Measurements from ENCODE around the gene PRUNE1. TPM values are rescaled to one million over a fixed set of nuclear protein-coding genes. Genes with fewer than 3 reads are reported as not detected.

PRUNE1 gene
- total and polyA plus RNA-seq, 4 donors: 10.5 to 16.8 (median 14.8) TPM

DNA sequence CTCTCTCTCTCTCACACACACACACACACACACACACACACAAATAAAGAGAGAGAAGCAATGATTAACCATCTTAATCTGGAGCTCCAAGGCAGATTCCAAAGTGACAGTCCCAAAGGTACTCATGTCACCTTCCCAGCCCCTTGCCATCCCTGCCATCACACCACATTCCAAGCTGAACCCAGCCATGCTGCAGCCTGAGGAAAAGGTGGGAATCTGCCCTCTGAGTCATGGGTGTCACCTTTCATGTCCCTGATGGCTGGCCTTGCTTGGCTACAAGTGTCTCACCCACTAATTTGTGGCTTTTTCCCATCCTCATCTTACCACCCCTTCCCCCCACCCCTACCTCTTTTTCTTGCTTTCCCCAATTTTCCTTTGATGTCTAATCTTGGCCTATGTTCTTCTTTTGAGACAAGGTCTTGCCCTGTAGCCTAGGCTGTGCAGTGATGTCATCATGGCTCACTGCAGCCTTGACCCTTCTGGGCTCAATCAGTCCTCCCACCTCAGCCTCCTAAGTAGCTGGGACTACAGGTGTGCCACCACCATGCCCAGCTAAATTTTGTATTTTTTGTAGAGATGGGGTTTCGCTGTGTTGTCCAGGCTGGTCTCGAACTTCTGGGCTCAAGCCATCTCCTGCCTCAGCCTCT lies 22.9 kb upstream of the PRUNE1 start:
- H3K9me3 ChIP-seq (ENCODE audit: control insufficient read depth, low read length): no peaks in the 10 kb centered on the region
- H3K36me3 ChIP-seq (ENCODE audit: control insufficient read depth in 1 of 2, insufficient read depth in 2 of 2, low read length in 1 of 2): no peaks in the 10 kb centered on the region
- no peak overlapping the region for H3K27ac ChIP-seq (ENCODE audit: low read depth in 1 of 2, low read length in 2 of 2)
- no peaks in the 10 kb centered on the region for H3K4me1 ChIP-seq (ENCODE audit: control insufficient read depth in 1 of 2, insufficient read depth in 2 of 2, low read length in 2 of 2)
- DNase-seq: no peak
- no peaks in the 10 kb centered on the region for H3K27me3 ChIP-seq (ENCODE audit: control insufficient read depth in 1 of 2, insufficient read depth in 2 of 2, low read length in 1 of 2)
- H3K4me3 ChIP-seq (ENCODE audit: low read length in 2 of 2): no peak overlapping the region
- 95 to 96% methylated on average over 2 of the region's 2 CpGs for WGBS, 2 donors
- intact Hi-C loops (cut with DNase I): no loop called here
- no peak for ATAC-seq (ENCODE audit: low FRiP score)

DNA sequence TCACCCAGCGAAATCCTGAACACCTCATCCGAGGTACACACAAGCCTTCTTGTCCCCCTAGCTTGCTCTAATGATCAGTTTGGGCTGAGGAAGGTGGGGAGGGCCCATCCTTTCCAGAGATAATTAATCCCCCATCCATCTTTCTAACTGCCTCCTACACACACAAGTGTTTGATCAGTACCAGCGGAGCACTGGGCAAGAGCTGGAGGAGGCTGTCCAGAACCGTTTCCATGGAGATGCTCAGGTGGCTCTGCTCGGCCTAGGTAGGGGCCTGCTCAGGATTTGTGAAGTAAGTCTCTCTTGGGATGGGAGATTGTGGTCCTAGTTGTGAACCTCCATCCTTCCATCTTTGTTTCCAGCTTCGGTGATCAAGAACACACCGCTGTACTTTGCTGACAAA lies 20.3 kb upstream of the PRUNE1 start:
- DNase-seq (peak in 1 of 2 donors; percentile 27), ATAC-seq (ENCODE audit: low FRiP score) (no peak)
- Histone ChIP-seq H3K27ac (ENCODE audit: low read depth in 1 of 2, low read length in 2 of 2) (no peak overlapping the region), H3K27me3 (ENCODE audit: control insufficient read depth in 1 of 2, insufficient read depth in 2 of 2, low read length in 1 of 2) (no peaks in the 10 kb centered on the region), H3K36me3 (ENCODE audit: control insufficient read depth in 1 of 2, insufficient read depth in 2 of 2, low read length in 1 of 2) (no peaks in the 10 kb centered on the region), H3K9me3 (ENCODE audit: control insufficient read depth, low read length) (no peaks in the 10 kb centered on the region), H3K4me1 (ENCODE audit: control insufficient read depth in 1 of 2, insufficient read depth in 2 of 2, low read length in 2 of 2) (no peaks in the 10 kb centered on the region), H3K4me3 (ENCODE audit: low read length in 2 of 2) (no peak overlapping the region)
- 86 to 90% methylated on average over 7 of the region's 7 CpGs for WGBS, 2 donors
- intact Hi-C loops (cut with DNase I): no loop called here

DNA sequence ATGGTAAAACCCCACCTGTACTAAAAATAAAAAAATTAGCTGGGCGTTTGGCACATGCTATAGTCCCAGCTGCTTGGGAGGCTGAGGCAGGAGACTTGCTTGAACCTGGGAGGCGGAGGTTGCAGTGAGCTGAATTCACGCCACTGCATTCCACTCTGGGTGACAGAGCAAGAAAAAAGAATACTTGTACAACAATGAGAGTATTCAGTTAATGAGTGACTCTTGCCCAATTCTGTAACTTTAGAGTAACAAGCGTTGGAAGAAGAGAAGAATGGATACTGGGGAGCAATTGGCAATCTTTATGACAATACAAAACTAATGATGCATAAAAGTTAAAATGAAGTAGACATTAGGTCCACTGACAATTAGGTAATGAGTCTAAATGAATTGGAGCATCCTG lies 15.6 kb upstream of the PRUNE1 start:
- ATAC-seq (ENCODE audit: low FRiP score) (no peak), DNase-seq (no peak)
- Histone ChIP-seq H3K36me3 (ENCODE audit: control insufficient read depth in 1 of 2, insufficient read depth in 2 of 2, low read length in 1 of 2) (peaks cover 0 to 2% of the 10 kb centered on the region in 2 donors), H3K4me3 (ENCODE audit: low read length in 2 of 2) (no peak overlapping the region), H3K4me1 (ENCODE audit: control insufficient read depth in 1 of 2, insufficient read depth in 2 of 2, low read length in 2 of 2) (no peaks in the 10 kb centered on the region), H3K27me3 (ENCODE audit: control insufficient read depth in 1 of 2, insufficient read depth in 2 of 2, low read length in 1 of 2) (no peaks in the 10 kb centered on the region), H3K9me3 (ENCODE audit: control insufficient read depth, low read length) (no peaks in the 10 kb centered on the region), H3K27ac (ENCODE audit: low read depth in 1 of 2, low read length in 2 of 2) (no peak overlapping the region)
- intact Hi-C loops (cut with DNase I): no loop called here
- 66 to 73% methylated on average over 4 of the region's 4 CpGs for WGBS, 2 donors

DNA sequence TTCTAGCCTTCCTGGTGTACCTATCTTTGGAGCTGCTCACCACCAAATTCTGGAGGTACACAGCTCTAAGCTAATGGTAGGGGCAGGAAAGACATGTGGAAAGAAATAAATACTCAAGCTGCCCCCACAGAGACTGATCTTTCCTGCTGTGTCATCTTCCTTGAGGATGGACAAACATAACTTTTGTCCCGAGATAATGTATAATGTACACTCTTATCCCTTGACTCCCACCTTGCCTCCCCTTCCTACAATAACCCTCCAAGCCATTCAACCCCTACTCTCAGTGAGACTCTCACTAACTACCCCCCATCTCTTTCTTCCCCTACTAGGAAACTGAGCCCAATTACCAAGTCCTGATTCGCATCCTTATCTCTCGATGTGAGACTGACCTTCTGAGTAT lies 14.0 kb upstream of the PRUNE1 start:
- H3K27me3 ChIP-seq (ENCODE audit: control insufficient read depth in 1 of 2, insufficient read depth in 2 of 2, low read length in 1 of 2): no peaks in the 10 kb centered on the region
- intact Hi-C loops (cut with DNase I): no loop called here
- no peaks in the 10 kb centered on the region for H3K9me3 ChIP-seq (ENCODE audit: control insufficient read depth, low read length)
- ATAC-seq (ENCODE audit: low FRiP score) (no peak), DNase-seq (no peak)
- peaks cover 0 to 7% of the 10 kb centered on the region in 2 donors for H3K36me3 ChIP-seq (ENCODE audit: control insufficient read depth in 1 of 2, insufficient read depth in 2 of 2, low read length in 1 of 2)
- WGBS, 2 donors: 70 to 76% methylated on average over 3 of the region's 3 CpGs
- no peak overlapping the region for H3K4me3 ChIP-seq (ENCODE audit: low read length in 2 of 2)
- H3K27ac ChIP-seq (ENCODE audit: low read depth in 1 of 2, low read length in 2 of 2): no peak overlapping the region
- H3K4me1 ChIP-seq (ENCODE audit: control insufficient read depth in 1 of 2, insufficient read depth in 2 of 2, low read length in 2 of 2): no peaks in the 10 kb centered on the region

DNA sequence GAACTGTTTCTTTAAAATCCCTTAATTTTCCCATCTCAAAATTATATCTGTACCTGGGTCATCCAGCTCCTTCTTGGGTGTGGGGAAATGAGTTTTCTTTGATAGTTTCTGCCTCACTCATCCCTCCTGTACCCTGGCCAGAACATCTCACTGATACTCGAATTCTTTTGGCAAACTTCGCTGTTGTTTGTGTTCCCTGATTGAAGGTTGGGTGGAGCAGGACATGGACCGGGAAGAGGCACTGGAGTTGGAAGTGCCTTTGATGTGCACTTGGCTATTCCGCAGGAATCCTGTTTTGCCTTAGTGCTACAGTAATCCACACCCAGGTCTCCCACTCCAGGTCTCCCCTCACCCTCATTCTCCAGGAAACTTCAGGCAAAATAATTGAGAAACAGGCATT lies 12.8 kb upstream of the PRUNE1 start:
- no peak overlapping the region for H3K4me3 ChIP-seq (ENCODE audit: low read length in 2 of 2)
- H3K27ac ChIP-seq (ENCODE audit: low read depth in 1 of 2, low read length in 2 of 2): no peak overlapping the region
- intact Hi-C loops (cut with DNase I): no loop called here
- peaks cover 0 to 7% of the 10 kb centered on the region in 2 donors for H3K36me3 ChIP-seq (ENCODE audit: control insufficient read depth in 1 of 2, insufficient read depth in 2 of 2, low read length in 1 of 2)
- no peaks in the 10 kb centered on the region for H3K4me1 ChIP-seq (ENCODE audit: control insufficient read depth in 1 of 2, insufficient read depth in 2 of 2, low read length in 2 of 2)
- ATAC-seq (ENCODE audit: low FRiP score) (no peak), DNase-seq (no peak)
- no peaks in the 10 kb centered on the region for H3K9me3 ChIP-seq (ENCODE audit: control insufficient read depth, low read length)
- H3K27me3 ChIP-seq (ENCODE audit: control insufficient read depth in 1 of 2, insufficient read depth in 2 of 2, low read length in 1 of 2): no peaks in the 10 kb centered on the region
- 66 to 74% methylated on average over 4 of the region's 4 CpGs for WGBS, 2 donors

DNA sequence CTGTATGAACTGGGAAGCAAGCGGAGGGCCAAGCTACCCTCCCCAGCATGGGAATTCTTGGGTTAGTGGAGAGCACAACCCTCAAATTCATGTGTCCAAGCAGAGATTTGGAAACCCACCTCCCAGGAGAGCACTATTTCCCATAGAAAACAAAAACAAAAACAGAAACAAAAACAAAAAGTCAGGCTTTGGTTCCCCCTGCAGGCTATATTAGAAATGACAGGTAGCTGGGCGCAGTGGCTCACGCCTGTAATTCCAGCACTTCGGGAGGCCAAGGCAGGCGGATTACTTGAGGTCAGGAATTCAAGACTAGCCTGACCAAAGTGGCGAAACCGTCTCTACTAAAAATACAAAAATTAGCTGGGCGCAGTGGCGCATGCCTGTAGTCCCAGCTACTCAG lies 12.4 kb upstream of the PRUNE1 start:
- no peak overlapping the region for H3K4me3 ChIP-seq (ENCODE audit: low read length in 2 of 2)
- H3K27ac ChIP-seq (ENCODE audit: low read depth in 1 of 2, low read length in 2 of 2): no peak overlapping the region
- intact Hi-C loops (cut with DNase I): no loop called here
- H3K36me3 ChIP-seq (ENCODE audit: control insufficient read depth in 1 of 2, insufficient read depth in 2 of 2, low read length in 1 of 2): peaks cover 0 to 7% of the 10 kb centered on the region in 2 donors
- ATAC-seq (ENCODE audit: low FRiP score): peak; percentile 73
- H3K27me3 ChIP-seq (ENCODE audit: control insufficient read depth in 1 of 2, insufficient read depth in 2 of 2, low read length in 1 of 2): no peaks in the 10 kb centered on the region
- no peaks in the 10 kb centered on the region for H3K4me1 ChIP-seq (ENCODE audit: control insufficient read depth in 1 of 2, insufficient read depth in 2 of 2, low read length in 2 of 2)
- peak in 1 of 2 donors; percentile 66 for DNase-seq
- WGBS, 2 donors: 40 to 45% methylated on average over 9 of the region's 9 CpGs
- H3K9me3 ChIP-seq (ENCODE audit: control insufficient read depth, low read length): no peaks in the 10 kb centered on the region

DNA sequence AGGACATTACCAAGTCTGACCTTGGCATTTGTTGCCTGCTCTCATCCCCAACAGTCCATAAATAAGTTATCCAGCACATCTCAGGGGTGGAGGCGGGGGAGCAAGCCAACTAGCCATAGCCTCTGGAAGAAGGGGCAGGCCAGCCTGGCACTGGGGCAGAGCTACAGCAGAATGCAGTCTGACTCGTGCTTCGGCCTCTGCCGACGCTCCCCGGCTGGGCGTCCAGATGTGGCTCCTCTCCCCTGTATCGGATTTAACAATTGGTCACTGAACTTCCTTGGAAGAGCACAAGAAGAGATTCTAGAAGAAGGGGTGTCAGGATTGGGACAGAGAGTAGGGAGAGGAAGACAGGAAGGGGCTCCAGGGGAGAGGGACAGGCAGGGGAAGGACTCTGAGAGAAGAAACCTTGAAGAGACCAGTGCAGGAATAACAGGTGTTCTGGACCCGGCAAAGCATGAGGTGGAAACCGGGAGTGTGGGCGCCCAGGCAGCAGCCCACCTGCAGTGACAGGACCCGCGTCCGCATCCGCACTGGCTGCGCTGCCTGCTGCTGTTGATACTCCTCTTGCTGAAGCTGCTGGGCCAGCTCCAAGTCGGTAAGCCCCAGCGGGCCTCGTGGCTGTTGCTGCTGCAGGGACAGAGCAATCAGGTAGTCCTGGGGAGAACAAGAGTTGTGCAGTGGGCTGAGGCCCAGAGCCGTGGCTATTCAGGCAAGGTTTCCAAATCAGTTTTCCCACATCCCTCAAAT lies 10.9 kb upstream of the PRUNE1 start:
- Histone ChIP-seq H3K27me3 (ENCODE audit: control insufficient read depth in 1 of 2, insufficient read depth in 2 of 2, low read length in 1 of 2) (no peaks in the 10 kb centered on the region), H3K27ac (ENCODE audit: low read depth in 1 of 2, low read length in 2 of 2) (no peak overlapping the region), H3K4me1 (ENCODE audit: control insufficient read depth in 1 of 2, insufficient read depth in 2 of 2, low read length in 2 of 2) (no peaks in the 10 kb centered on the region), H3K9me3 (ENCODE audit: control insufficient read depth, low read length) (no peaks in the 10 kb centered on the region), H3K36me3 (ENCODE audit: control insufficient read depth in 1 of 2, insufficient read depth in 2 of 2, low read length in 1 of 2) (peaks cover 0 to 7% of the 10 kb centered on the region in 2 donors), H3K4me3 (ENCODE audit: low read length in 2 of 2) (no peak overlapping the region)
- intact Hi-C loops (cut with DNase I): no loop called here
- DNase-seq (peak in 1 of 2 donors; percentile 65), ATAC-seq (ENCODE audit: low FRiP score) (no peak)
- 81 to 85% methylated on average over 20 of the region's 20 CpGs for WGBS, 2 donors

DNA sequence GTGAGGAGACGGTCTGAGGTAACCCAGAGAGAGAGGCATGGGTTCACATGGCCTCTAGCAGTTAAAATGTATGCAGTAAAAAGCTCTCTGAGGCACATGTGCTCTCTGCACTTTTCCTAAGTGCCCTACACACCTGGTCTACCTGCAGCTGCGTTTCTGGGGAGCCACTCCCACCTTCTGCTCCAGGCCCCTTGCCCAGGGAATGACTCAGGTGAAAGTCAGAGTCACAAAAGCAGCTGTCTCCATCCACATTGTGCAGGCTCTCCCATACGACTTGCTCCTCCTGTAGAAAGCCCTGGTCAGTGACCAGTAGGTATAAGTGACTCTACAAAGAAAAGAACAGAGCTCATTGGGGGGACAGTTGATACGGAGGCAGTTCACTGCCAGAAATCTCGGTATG lies 10.3 kb upstream of the PRUNE1 start:
- 45 to 49% methylated on average over 5 of the region's 5 CpGs for WGBS, 2 donors
- DNase-seq: no peak
- intact Hi-C loops (cut with DNase I): no loop called here

More for the DNA sequence above, 10.3 kb upstream of the PRUNE1 start:
- Histone ChIP-seq H3K9me3 (ENCODE audit: control insufficient read depth, low read length) (no peaks in the 10 kb centered on the region), H3K36me3 (ENCODE audit: control insufficient read depth in 1 of 2, insufficient read depth in 2 of 2, low read length in 1 of 2) (peaks cover 0 to 7% of the 10 kb centered on the region in 2 donors), H3K4me1 (ENCODE audit: control insufficient read depth in 1 of 2, insufficient read depth in 2 of 2, low read length in 2 of 2) (no peaks in the 10 kb centered on the region), H3K4me3 (ENCODE audit: low read length in 2 of 2) (no peak overlapping the region), H3K27me3 (ENCODE audit: control insufficient read depth in 1 of 2, insufficient read depth in 2 of 2, low read length in 1 of 2) (no peaks in the 10 kb centered on the region), H3K27ac (ENCODE audit: low read depth in 1 of 2, low read length in 2 of 2) (no peak overlapping the region)
- no peak for ATAC-seq (ENCODE audit: low FRiP score)
